Measurements from ENCODE around the gene GAGE10. TPM values are rescaled to one million over a fixed set of nuclear protein-coding genes. Genes with fewer than 3 reads are reported as not detected.

The GAGE10 gene
- total and polyA plus RNA-seq, 2 of the 4 experiments (the other 2 are of a cell fraction): not detected

- in situ Hi-C loops (cut with MboI; ENCODE audit: low sequenced_read_pairs): no loop called here
- Histone ChIP-seq H3K27me3 (ENCODE audit: control insufficient read depth, insufficient read depth, low read length) (no peaks in the 10 kb centered on the region), H2AFZ (replicated peaks; ENCODE audit: low read length, poor library complexity) (peak overlapping the region; percentile 84), H4K91ac (ENCODE audit: insufficient read depth, low read depth, low read length) (no peak overlapping the region), H2BK20ac (ENCODE audit: low read depth, low read length) (no peak overlapping the region), H2BK120ac (ENCODE audit: low read depth, low read length) (no peak overlapping the region), H3K18ac (ENCODE audit: low read depth, low read length) (no peak overlapping the region), H3K9ac (ENCODE audit: low read depth, low read length) (peak overlapping the region; percentile 75), H3K56ac (ENCODE audit: extremely low read depth, insufficient read depth, low read length) (no peak overlapping the region), H3K79me1 (ENCODE audit: low read depth in 1 of 2, low read length in 2 of 2) (peaks cover 30 to 34% of the 10 kb centered on the region in 2 experiments), H3K4me2 (ENCODE audit: low read depth, low read length) (peak overlapping the region; percentile 60), H3K27ac (ENCODE audit: insufficient read depth, low read length) (peak overlapping the region; percentile 74), H3K4ac (ENCODE audit: low read depth, low read length) (peak overlapping the region; percentile 12; the same call in 1 of the 2 replicates), H4K8ac (ENCODE audit: low read depth in 2 of 2, low read length in 2 of 2) (peak overlapping the region; percentile 64 to 87; a peak in 3 of 4 replicates), H2BK5ac (ENCODE audit: low read depth, low read length, poor library complexity, severe bottlenecking) (peak overlapping the region; percentile 90), H2BK15ac (ENCODE audit: low read depth, low read length) (no peak overlapping the region), H3K36me3 (ENCODE audit: control insufficient read depth, insufficient read depth, low read length) (peaks cover 2% of the 10 kb centered on the region; the same call in 1 of the 2 replicates), H2AK9ac (replicated peaks; ENCODE audit: low read depth, low read length, poor library complexity) (peak overlapping the region; percentile 88), H4K5ac (ENCODE audit: low read depth, low read length) (peak overlapping the region; percentile 76; the same call in 1 of the 2 replicates), H3K4me3 (ENCODE audit: insufficient read depth, low read depth, low read length) (peak overlapping the region; percentile 92), H3K4me1 (ENCODE audit: control insufficient read depth, insufficient read depth, low read length) (0 out of 2 replicates have a peak, but pooled peaks cover 2% of the 10 kb centered on the region), H3K9me3 (ENCODE audit: control insufficient read depth, insufficient read depth, low read length) (no peaks in the 10 kb centered on the region), H4K20me1 (ENCODE audit: insufficient read depth, low read length) (peaks cover 2% of the 10 kb centered on the region; the same call in 1 of the 2 replicates), H3K14ac (replicated peaks; ENCODE audit: low read depth, low read length) (no peak overlapping the region), H3K9me1 (ENCODE audit: insufficient read depth, low read length) (peaks cover 4% of the 10 kb centered on the region; the same call in 1 of the 2 replicates), H2AK5ac (ENCODE audit: low read depth, low read length) (no peak overlapping the region), H3K23ac (ENCODE audit: low read depth, low read length) (no peak overlapping the region)
- 59% methylated on average over 48 of the region's 66 CpGs; no CpG with 5 or more reads in 1 of the 2 experiments for WGBS, 2 experiments (ENCODE audit: extremely low coverage in 2 of 2, insufficient read length in 1 of 2)
- dilution Hi-C loops (cut with HindIII; ENCODE audit: low sequenced_read_pairs, unreplicated experiment): no loop called here
- TF ChIP-seq NFE2L2 (IDR thresholded peaks at IDR 0.05; ENCODE audit: low read depth, low read length): no peak
- TF ChIP-seq RCOR1 (IDR thresholded peaks at IDR 0.05; ENCODE audit: insufficient replicate concordance, low read length): no peak
- no peak for TF ChIP-seq MAZ (IDR thresholded peaks at IDR 0.05; ENCODE audit: borderline replicate concordance, low read depth, low read length)
- TF ChIP-seq CTCF (conservative IDR thresholded peaks at IDR 0.05; ENCODE audit: low read depth, low read length): no peak
- no peak for TF ChIP-seq MAFK (IDR thresholded peaks at IDR 0.05; ENCODE audit: low read depth, low read length)
- TF ChIP-seq RAD21 (IDR thresholded peaks at IDR 0.05; ENCODE audit: low read length): no peak
- TF ChIP-seq MXI1 (IDR thresholded peaks at IDR 0.05; ENCODE audit: borderline replicate concordance, low read depth, low read length): no peak
- no peak for TF ChIP-seq CEBPB (IDR thresholded peaks at IDR 0.05; ENCODE audit: low read depth, low read length)
- TF ChIP-seq ELK1 (IDR thresholded peaks at IDR 0.05; ENCODE audit: borderline replicate concordance, low read depth, low read length): no peak
- no peak for TF ChIP-seq POLR2A (IDR thresholded peaks at IDR 0.05; ENCODE audit: low read depth, low read length)
- no peak for TF ChIP-seq RFX5 (IDR thresholded peaks at IDR 0.05; ENCODE audit: low read depth, low read length)
- TF ChIP-seq SMC3 (IDR thresholded peaks at IDR 0.05; ENCODE audit: low read depth, low read length): no peak
- no peak for TF ChIP-seq CHD1 (IDR thresholded peaks at IDR 0.05; ENCODE audit: low read depth, low read length)
- ATAC-seq (ENCODE audit: low read depth): no peak
- BruUV-seq (replicated peaks): no TSS peak
- ChIA-PET CTCF (no interaction called here), POLR2A (ENCODE audit: unreplicated experiment) (no interaction called here)
- intact Hi-C loops (cut with micrococcal nuclease): no loop called here
- no peak for DNase-seq
Measured at GRCh38 chrX:49270249-49270921, 33.1 kb upstream of the GAGE10 start.

Measured in IMR-90 (cell line).